Smooth muscle cell (in vitro differentiated cells): ENCODE data around the gene PRUNE2. TPM values are rescaled to one million over a fixed set of nuclear protein-coding genes. Genes with fewer than 3 reads are reported as not detected.
A peak's percentile ranks its signal among the peaks of the same experiment; 100 is the strongest.

ENCODE experiments used
- DNase-seq: peaks from one replicate; lab custom pipeline; 2025; ENCODE audit not compliant: unreplicated experiment; lab: John Stamatoyannopoulos, UW
- H2AFZ ChIP-seq: fragments of 200-600 bp; sonication (generic); 2 replicates; pipeline ENCODE4 v1.6.0; 2016; ENCODE audit warnings: antibody characterized with exemption, low read depth, mild to moderate bottlenecking
- H3F3A ChIP-seq: fragments of 200-600 bp; sonication (generic); 2 replicates; pipeline ENCODE4 v1.6.0; 2017; ENCODE audit warnings: antibody characterized with exemption, low read depth
- H3K27ac ChIP-seq: fragments of 200-600 bp; sonication (generic); 2 replicates; pipeline ENCODE4 v1.5.1; 2016; ENCODE audit warnings: low read depth, mild to moderate bottlenecking
- H3K27me3 ChIP-seq: fragments of 200-600 bp; sonication (generic); 2 replicates; pipeline ENCODE4 v1.6.1; 2016; ENCODE audit warnings: low read depth, mild to moderate bottlenecking
- H3K36me3 ChIP-seq: fragments of 200-600 bp; sonication (generic); 2 replicates; pipeline ENCODE4 v1.5.1; 2016; ENCODE audit warnings: low read depth
- H3K4me1 ChIP-seq: fragments of 200-600 bp; sonication (generic); 2 replicates; pipeline ENCODE4 v1.5.1; 2016; ENCODE audit warnings: low read depth
- H3K4me2 ChIP-seq: fragments of 200-600 bp; sonication (generic); 2 replicates; pipeline ENCODE4 v1.6.0; 2016; ENCODE audit warnings: mild to moderate bottlenecking
- H3K4me3 ChIP-seq: fragments of 200-600 bp; sonication (generic); 2 replicates; pipeline ENCODE4 v1.5.1; 2016; ENCODE audit warnings: mild to moderate bottlenecking
- H3K79me2 ChIP-seq: fragments of 200-600 bp; sonication (generic); 2 replicates; pipeline ENCODE4 v1.6.0; 2016; ENCODE audit warnings: low read depth, mild to moderate bottlenecking
- H3K9ac ChIP-seq: fragments of 200-600 bp; sonication (generic); 2 replicates; pipeline ENCODE4 v1.6.0; 2016; ENCODE audit warnings: low read depth
- H3K9me3 ChIP-seq: fragments of 200-600 bp; sonication (generic); replicated peaks from 2 replicates; pipeline ENCODE4 v1.5.1; 2016; ENCODE audit warnings: low read depth
- H4K20me1 ChIP-seq: fragments of 200-600 bp; sonication (generic); 2 replicates; pipeline ENCODE4 v1.6.0; 2016; ENCODE audit warnings: low read depth
- CTCF ChIP-seq: fragments of 200-600 bp; sonication (generic); IDR thresholded peaks from 2 replicates; pipeline ENCODE4 v1.5.1; 2017; ENCODE audit warnings: borderline replicate concordance, mild to moderate bottlenecking, antibody characterized with exemption; ENCODE audit not compliant: insufficient read depth, poor library complexity, severe bottlenecking
- WGBS: methylation state at CpG from one replicate; pipeline ENCODE4 v1.1.7; 2016; ENCODE audit warnings: low lambda C conversion rate; 5-methylcytosine and 5-hydroxymethylcytosine counted together
- polyA plus RNA-seq: library from polyadenylated mRNA; unstranded; fragments of >200 nt; fragmentation: Nextera tagmentation; extraction: Ambion mirVana; gene quantifications from 2 replicates; pipeline ENCODE4 v1.2.1, GENCODE V29; 2016
- total RNA-seq: library from RNA; depleted of rRNA; stranded (reverse); fragments of >200 nt; gene quantifications from 2 replicates; pipeline ENCODE4 v1.2.3, GENCODE V29; 2014

The PRUNE2 gene
- total and polyA plus RNA-seq, 2 experiments from 2014 or later = 0.79 to 1.9 TPM

GRCh38 chr9:76626980-76627379 is 278.9 kb downstream of the PRUNE2 start:
- no peak overlapping the region for H3K27ac ChIP-seq
- peaks cover 6% of the 10 kb centered on the region for H3K4me1 ChIP-seq
- H3K9me3 ChIP-seq = no peaks in the 10 kb centered on the region
- H3K4me3 ChIP-seq = no peak overlapping the region
- H3K4me2 ChIP-seq = no peak overlapping the region
- 84% methylated on average over 7 of the region's 7 CpGs for WGBS
- DNase-seq = no peak
- TF ChIP-seq CTCF = no peak
- H3K36me3 ChIP-seq = no peaks in the 10 kb centered on the region
- no peaks in the 10 kb centered on the region for H3K79me2 ChIP-seq
- no peaks in the 10 kb centered on the region for H3F3A ChIP-seq
- H3K27me3 ChIP-seq = no peaks in the 10 kb centered on the region
- no peak overlapping the region for H2AFZ ChIP-seq
- H3K9ac ChIP-seq = no peak overlapping the region
- no peaks in the 10 kb centered on the region for H4K20me1 ChIP-seq

GRCh38 chr9:76626141-76626540 is 279.8 kb downstream of the PRUNE2 start:
- Histone ChIP-seq H3K9ac (no peak overlapping the region), H3K27me3 (no peaks in the 10 kb centered on the region), H4K20me1 (no peaks in the 10 kb centered on the region), H2AFZ (no peak overlapping the region), H3K4me3 (no peak overlapping the region), H3K79me2 (no peaks in the 10 kb centered on the region), H3K9me3 (no peaks in the 10 kb centered on the region), H3K36me3 (no peaks in the 10 kb centered on the region), H3F3A (no peaks in the 10 kb centered on the region), H3K27ac (no peak overlapping the region), H3K4me1 (peaks cover 6% of the 10 kb centered on the region), H3K4me2 (no peak overlapping the region)
- no peak for TF ChIP-seq CTCF
- 68% methylated on average over 1 of the region's 1 CpG for WGBS
- DNase-seq = no peak

- Histone ChIP-seq H3K9ac (no peak overlapping the region), H2AFZ (peak overlapping the region; percentile 17), H3K79me2 (no peaks in the 10 kb centered on the region), H3K27me3 (no peaks in the 10 kb centered on the region), H3K36me3 (no peaks in the 10 kb centered on the region), H3K4me2 (no peak overlapping the region), H3K27ac (no peak overlapping the region), H3F3A (no peaks in the 10 kb centered on the region), H3K9me3 (no peaks in the 10 kb centered on the region), H4K20me1 (no peaks in the 10 kb centered on the region), H3K4me1 (peaks cover 6% of the 10 kb centered on the region), H3K4me3 (no peak overlapping the region)
- TF ChIP-seq CTCF = no peak
- DNase-seq = no peak
- WGBS = 89% methylated on average over 5 of the region's 5 CpGs
Observed at GRCh38 chr9:76624391-76625048, 281.4 kb downstream of the PRUNE2 start.

- Histone ChIP-seq H3K9me3 (no peaks in the 10 kb centered on the region), H4K20me1 (no peaks in the 10 kb centered on the region), H3K4me1 (peaks cover 6% of the 10 kb centered on the region), H3K27ac (no peak overlapping the region), H3K79me2 (no peaks in the 10 kb centered on the region), H2AFZ (no peak overlapping the region), H3K27me3 (no peaks in the 10 kb centered on the region), H3K4me2 (no peak overlapping the region), H3F3A (peaks cover 7% of the 10 kb centered on the region), H3K9ac (no peak overlapping the region), H3K36me3 (no peaks in the 10 kb centered on the region), H3K4me3 (no peak overlapping the region)
- DNase-seq = no peak
- WGBS = 92% methylated on average over 3 of the region's 3 CpGs
- TF ChIP-seq CTCF = no peak
Observed at GRCh38 chr9:76620996-76621395, 284.9 kb downstream of the PRUNE2 start.
